HG03439 (cell line): ENCODE results near the gene PPARD.
"Not testable (repeated sequence)": the region's sequence is repeated elsewhere in the genome, so short reads cannot be mapped to it uniquely, and the experiment has no call there.

Experiments
- ATAC-seq: cut with Tn5 transposase; IDR thresholded peaks from one replicate; pipeline ENCODE4 v1.9.1; 2021; ENCODE audit warnings: mild to moderate bottlenecking, moderate library complexity; ENCODE audit not compliant: unreplicated experiment

The PPARD gene

GRCh38 chr6:35435074-35435837 is 92.9 kb downstream of the PPARD start:
- no peak for ATAC-seq

GRCh38 chr6:35436071-35436857 is 93.9 kb downstream of the PPARD start:
- ATAC-seq = no peak

- not testable (repeated sequence) for ATAC-seq
Observed at GRCh38 chr6:35438378-35439065, 96.2 kb downstream of the PPARD start.

- no peak for ATAC-seq
Observed at GRCh38 chr6:35439308-35439707, 97.0 kb downstream of the PPARD start.

- ATAC-seq = no peak
Observed at GRCh38 chr6:35441205-35441604, 98.8 kb downstream of the PPARD start.

GRCh38 chr6:35441642-35442041 is 99.3 kb downstream of the PPARD start:
- no peak for ATAC-seq

- no peak for ATAC-seq
Observed at GRCh38 chr6:35442693-35443092, 100.3 kb downstream of the PPARD start.

GRCh38 chr6:35443341-35444030 is 101.1 kb downstream of the PPARD start:
- no peak for ATAC-seq

GRCh38 chr6:35445691-35446090 is 103.3 kb downstream of the PPARD start:
- no peak for ATAC-seq

GRCh38 chr6:35448191-35448590 is 105.8 kb downstream of the PPARD start:
- ATAC-seq = no peak

GRCh38 chr6:35449287-35449881 is 107.0 kb downstream of the PPARD start:
- ATAC-seq = no peak

- no peak for ATAC-seq
Observed at GRCh38 chr6:35451354-35452182, 109.2 kb downstream of the PPARD start.

- peak; percentile 93 for ATAC-seq
Observed at GRCh38 chr6:35452183-35453090, 110.1 kb downstream of the PPARD start, which contains the start of gene FANCE. Gene FANCE, plus strand, starts transcription at chr6:35452338. Its CDS starts 208 bp downstream, at chr6:35452546.

GRCh38 chr6:35453236-35453635 is 110.9 kb downstream of the PPARD start:
- no peak for ATAC-seq

GRCh38 chr6:35454391-35455110 is 112.2 kb downstream of the PPARD start:
- ATAC-seq = no peak

- ATAC-seq = no peak
Observed at GRCh38 chr6:35457907-35458306, 115.5 kb downstream of the PPARD start.

GRCh38 chr6:35461270-35461669 is 118.9 kb downstream of the PPARD start:
- no peak for ATAC-seq

- ATAC-seq = no peak
Observed at GRCh38 chr6:35463292-35463691, 120.9 kb downstream of the PPARD start.
